GM18508 (cell line): Measurements from ENCODE around the gene SLC17A9.

Experiments
- ATAC-seq: cut with Tn5 transposase; IDR thresholded peaks from one replicate; pipeline ENCODE4 v1.9.1; 2021; ENCODE audit warnings: moderate number of reproducible peaks; ENCODE audit not compliant: insufficient read depth, unreplicated experiment

Gene SLC17A9

GRCh38 chr20:62997417-62998035 lies 45.0 kb downstream of the SLC17A9 start:
- no peak for ATAC-seq

GRCh38 chr20:62998449-62998848 lies 45.9 kb downstream of the SLC17A9 start:
- no peak for ATAC-seq

GRCh38 chr20:62999580-62999979 lies 47.1 kb downstream of the SLC17A9 start:
- ATAC-seq = no peak

GRCh38 chr20:63000036-63000435 lies 47.5 kb downstream of the SLC17A9 start:
- no peak for ATAC-seq

GRCh38 chr20:63000958-63001357 lies 48.4 kb downstream of the SLC17A9 start:
- ATAC-seq = no peak

- ATAC-seq = no peak
Observed at GRCh38 chr20:63002511-63002910, 50.0 kb downstream of the SLC17A9 start.

- ATAC-seq = no peak
Observed at GRCh38 chr20:63003546-63003945, 51.0 kb downstream of the SLC17A9 start.

- no peak for ATAC-seq
Observed at GRCh38 chr20:63004607-63005364, 52.3 kb downstream of the SLC17A9 start.

GRCh38 chr20:63005365-63005861 lies 52.9 kb downstream of the SLC17A9 start:
- ATAC-seq = no peak

- no peak for ATAC-seq
Observed at GRCh38 chr20:63005862-63006539, 53.5 kb downstream of the SLC17A9 start.

- ATAC-seq = no peak
Observed at GRCh38 chr20:63006540-63007359, 54.2 kb downstream of the SLC17A9 start, which contains the start of gene BHLHE23. TSS of gene BHLHE23 (minus strand) at chr20:63006964. CDS start at chr20:63006774, 190 bp downstream.

- no peak for ATAC-seq
Observed at GRCh38 chr20:63007360-63007645, 54.8 kb downstream of the SLC17A9 start.

- no peak for ATAC-seq
Observed at GRCh38 chr20:63007646-63008488, 55.4 kb downstream of the SLC17A9 start.

- ATAC-seq = no peak
Observed at GRCh38 chr20:63008541-63009044, 56.1 kb downstream of the SLC17A9 start.

- ATAC-seq = no peak
Observed at GRCh38 chr20:63009045-63009961, 56.8 kb downstream of the SLC17A9 start.

- peak; percentile 50 for ATAC-seq
Observed at GRCh38 chr20:63009988-63010769, 57.7 kb downstream of the SLC17A9 start.

GRCh38 chr20:63011798-63012197 lies 59.3 kb downstream of the SLC17A9 start:
- no peak for ATAC-seq

- no peak for ATAC-seq
Observed at GRCh38 chr20:63013207-63013606, 60.7 kb downstream of the SLC17A9 start.
